GM20000 (cell line): ENCODE results near the gene COA8.
A peak's percentile ranks its signal among the peaks of the same experiment; 100 is the strongest.
"Not testable (repeated sequence)": the region's sequence is repeated elsewhere in the genome, so short reads cannot be mapped to it uniquely, and the experiment has no call there.

Experiments
- DNase-seq: peaks from one replicate; pipeline ENCODE4 v3.0.0; 2012; ENCODE audit warnings: low spot score
- CTCF ChIP-seq: IDR thresholded peaks from 2 replicates; pipeline ENCODE4 v1.5.1; 2012; ENCODE audit warnings: mild to moderate bottlenecking, control low read depth; ENCODE audit errors: extremely low read depth, missing control alignments

COA8 gene

DNA sequence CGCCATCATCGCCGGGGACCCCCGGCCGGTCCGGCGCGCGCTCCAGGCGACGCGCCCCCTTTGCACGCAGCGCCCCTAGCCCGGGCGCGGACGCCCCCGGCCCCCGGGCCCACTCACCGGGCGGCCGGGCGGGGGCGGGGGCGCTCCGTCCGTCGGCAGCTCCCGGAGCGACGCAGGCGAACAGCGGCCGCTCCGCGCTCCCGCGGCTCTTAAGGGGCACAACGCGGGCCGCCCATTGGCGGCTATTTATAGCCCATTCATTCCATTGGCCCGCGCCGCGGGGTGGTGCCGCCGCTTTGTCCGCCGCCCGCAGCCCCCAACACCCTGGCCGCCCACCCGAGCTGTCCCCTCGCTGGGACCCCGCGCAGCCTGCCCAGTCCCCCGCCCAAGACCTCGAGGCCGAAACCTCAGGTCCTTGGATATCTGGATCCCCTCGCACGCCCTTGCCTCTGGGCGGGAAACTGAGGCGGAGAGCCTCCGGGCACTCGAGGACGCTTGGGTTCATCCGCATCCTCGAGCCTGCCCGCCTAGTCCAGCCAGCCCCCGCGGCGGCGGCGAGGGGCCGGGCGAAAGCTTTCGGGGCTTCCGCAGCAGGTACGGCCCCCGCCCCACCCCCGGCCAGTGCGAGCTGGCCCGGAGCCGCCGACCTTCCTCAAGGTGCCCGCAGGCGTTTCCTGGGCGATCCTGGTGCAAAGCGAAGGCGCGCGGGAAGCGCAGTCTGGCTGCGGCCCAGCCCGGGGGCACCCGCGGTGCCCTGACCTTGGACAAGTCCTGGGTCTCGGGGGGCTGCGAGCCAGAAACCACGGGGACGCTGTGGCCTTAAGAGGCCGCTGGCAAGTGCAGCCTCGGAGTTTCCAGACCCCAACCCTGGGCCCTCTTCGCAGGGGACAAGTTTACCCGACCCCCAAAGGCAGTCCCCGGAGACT lies 39.8 kb upstream of the COA8 start, which contains the start of gene CKB:
CKB (minus strand) TSS at position 182 of the 926 bp plus-strand sequence. CDS start 337 bp downstream, outside the sequence.
- DNase-seq: peak; percentile 82
- no peak for TF ChIP-seq CTCF

- no peak for DNase-seq
- TF ChIP-seq CTCF: no peak
These were observed 39.2 kb upstream of the COA8 start for GRCh38 chr14:103523575-103523954.

DNA sequence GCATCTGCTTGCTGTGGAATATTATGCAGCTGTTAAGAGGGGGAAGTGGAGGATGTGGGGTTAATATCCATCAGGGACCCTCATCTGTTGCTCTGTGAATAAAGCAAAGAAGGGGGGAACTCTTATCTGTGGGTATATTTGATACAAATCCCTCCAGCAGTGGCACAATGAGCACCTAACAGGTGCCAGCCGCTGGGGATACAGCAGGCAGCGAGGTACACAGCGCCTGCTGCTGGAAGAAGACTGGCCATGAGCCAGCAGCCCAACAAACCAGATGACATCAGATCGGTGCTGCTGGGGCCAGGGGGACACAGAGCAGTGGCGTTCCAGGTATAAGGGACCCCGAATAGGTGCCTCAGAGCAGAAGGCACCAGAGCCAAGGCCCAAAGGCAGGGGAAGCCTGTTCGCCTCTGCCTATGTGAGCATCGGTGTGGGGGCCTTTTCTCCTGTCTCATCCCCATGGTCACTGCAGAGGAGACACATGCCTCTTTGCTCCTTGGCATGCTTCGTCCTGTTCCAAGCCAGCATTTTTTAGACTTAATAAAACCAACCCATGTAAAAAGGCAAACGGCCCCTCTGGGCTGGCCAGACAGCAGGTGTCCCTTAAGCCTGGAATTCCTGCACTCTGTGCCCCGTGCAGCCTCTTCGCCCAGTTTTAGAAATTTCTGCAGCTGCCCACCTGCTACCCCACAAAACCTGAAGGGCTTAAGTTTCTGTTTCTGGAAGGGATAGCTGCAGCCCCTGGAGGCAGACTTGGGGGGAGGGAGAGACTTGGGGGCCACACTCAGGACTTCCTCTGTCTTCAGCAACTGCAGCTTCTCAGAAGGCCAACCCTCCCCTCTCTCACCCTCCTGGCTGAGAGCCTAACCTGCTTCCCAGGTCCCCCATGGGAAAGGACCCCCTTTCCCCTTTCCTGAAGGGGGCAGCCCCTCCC lies 38.5 kb upstream of the COA8 start:
- DNase-seq: no peak
- TF ChIP-seq CTCF: no peak

- not testable (repeated sequence) for DNase-seq
These were observed 37.1 kb upstream of the COA8 start for GRCh38 chr14:103525430-103526246.

GRCh38 chr14:103526247-103526913 lies 36.4 kb upstream of the COA8 start:
- TF ChIP-seq CTCF: no peak
- no peak for DNase-seq

DNA sequence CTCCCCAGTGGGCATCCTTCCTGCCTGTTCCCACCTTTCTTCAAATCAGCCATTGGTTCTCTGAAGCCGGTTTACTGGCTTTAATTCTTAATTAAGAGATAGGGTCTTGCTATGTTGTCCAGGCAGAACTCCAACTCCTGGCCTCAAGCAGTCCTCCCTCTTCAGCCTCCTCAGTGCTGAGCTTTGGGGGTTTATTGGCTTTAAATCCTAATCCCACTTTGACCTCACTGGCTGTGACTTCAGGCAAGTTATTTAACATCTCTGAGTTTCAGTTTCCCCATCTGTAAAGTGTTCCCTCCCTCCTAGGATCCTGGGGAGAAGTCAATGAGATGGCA lies 35.9 kb upstream of the COA8 start:
- TF ChIP-seq CTCF: no peak
- DNase-seq: no peak

DNA sequence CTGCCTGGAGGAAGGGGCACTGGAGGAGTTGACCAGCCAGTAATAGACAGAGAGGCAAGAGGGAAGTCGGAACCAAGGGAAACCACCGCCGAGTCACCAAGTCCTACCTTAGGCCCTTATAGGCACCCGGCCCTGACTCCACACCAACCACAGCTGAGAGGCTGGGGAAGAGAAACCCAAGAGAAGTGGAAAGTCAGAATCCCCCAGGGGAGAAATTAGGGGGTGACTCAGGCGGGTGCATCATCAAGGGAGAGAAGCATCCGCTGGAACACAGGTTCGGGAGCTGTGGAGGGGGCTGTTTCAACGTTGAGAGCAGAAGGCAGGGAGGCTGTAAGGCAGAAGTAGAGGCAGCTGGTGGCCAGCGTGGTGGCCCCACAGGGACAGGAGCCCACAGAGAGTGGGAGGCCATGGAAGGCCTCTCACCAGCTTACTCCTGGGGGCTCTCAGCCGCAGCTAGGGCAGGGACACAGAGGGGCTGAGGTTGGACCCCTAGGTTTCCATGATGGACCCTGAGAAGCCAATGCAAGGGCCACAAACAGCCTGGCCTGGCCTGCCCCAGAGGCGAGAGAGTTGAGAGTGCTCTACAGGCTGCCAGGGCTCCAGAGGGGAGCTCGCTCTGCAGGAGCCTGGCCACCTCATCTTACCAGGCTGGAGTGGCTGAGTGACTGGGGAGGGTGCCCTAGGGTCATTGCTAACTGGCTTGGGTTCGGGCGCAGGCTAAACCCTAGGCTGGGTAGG lies 35.2 kb upstream of the COA8 start:
- peak; percentile 88 for DNase-seq
- no peak for TF ChIP-seq CTCF
